HG03354 (cell line): ENCODE results near the gene SPRY2.

ENCODE experiments used
- ATAC-seq: cut with Tn5 transposase; IDR thresholded peaks from one replicate; pipeline ENCODE4 v1.9.1; 2021; ENCODE audit warnings: mild to moderate bottlenecking; ENCODE audit not compliant: unreplicated experiment, poor library complexity, severe bottlenecking

SPRY2 gene

DNA sequence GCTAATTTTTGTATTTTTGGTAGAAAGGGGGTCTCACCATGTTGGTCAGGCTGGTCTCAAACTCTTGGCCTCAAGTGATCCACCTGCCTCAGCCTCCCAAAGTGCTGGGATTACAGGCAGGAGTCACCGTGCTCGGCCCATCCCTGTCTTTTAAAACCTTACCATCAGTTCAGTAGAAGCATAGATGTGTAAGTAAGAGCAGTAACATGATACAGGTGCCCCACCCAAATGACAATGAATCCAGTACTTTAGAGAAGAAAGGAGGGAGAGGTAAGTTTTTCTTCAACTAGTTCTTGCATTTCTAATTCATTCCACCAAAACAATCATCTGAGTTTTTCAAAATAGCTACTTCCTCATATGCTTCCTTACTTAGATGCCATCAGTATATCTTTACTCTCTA is 21.9 kb downstream of the SPRY2 start:
- no peak for ATAC-seq

DNA sequence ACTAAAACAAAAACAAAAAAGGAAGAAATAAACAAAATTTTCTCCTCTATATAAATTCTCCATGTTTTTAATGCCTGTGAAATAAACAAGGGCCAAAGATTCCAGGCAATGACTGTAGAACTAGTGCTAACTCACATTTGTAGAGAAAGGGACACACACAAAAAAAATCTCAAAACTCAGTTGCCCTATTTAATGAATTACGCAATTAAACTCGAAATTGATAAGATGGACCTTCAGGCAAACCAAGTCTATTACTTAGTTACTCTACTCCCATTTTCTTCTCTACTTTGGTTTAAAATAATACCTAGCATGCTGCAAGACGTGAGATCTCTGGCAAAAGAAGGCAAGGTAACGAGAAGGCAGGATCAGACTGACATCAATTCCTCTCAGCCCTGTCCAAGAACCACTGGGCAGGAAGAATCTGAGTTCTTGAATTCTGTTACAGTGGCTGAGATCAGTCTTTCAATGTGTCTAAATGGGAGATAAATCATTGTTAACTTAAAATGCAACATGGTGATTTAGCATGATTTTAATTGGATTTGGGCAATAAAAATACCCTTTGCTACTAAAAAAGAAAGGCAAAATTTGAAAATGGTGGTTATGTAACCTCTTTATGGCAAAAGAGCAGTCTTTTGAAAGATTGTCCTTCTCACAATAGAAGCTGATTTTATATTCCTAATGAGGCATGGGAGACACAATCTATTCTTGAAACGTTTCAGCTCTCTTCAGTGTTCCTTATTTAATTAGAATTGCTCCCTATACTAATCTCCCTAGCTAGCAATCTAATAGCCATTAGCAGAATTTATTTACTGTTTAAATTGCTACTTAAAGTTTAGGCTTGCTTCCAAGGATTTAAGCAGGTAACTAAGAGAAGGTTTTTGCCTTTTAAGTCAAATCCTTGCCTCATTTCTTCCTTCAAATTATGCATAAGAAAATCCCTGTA is 25.9 kb downstream of the SPRY2 start:
- ATAC-seq, result no peak

DNA sequence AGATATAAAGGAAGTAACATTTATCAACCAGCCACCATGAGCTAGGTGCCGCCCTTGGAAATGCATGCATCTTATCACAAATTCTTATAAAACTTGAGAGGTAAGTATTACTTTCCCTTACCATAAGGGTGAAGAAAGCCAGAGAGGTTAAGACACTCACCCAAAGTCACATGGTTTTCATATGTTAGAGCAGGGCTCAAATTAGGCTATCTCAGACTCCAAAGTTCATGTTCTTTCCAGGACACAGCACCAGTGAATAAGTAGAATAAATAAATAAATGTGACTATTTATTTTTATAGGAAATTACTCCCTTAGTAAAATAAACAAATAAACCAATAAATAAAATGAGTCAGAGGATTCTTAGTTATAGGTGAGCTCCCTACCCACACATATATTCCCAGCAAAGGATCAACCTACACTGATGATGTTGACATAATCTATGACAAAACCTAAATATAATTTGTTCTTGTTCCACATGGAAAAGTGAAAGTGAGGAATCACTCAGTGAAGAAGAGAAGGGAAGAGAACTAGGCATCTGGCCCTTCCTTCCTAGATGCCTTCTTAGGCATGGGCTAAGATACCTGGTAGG is 27.2 kb downstream of the SPRY2 start:
- ATAC-seq, result no peak

DNA sequence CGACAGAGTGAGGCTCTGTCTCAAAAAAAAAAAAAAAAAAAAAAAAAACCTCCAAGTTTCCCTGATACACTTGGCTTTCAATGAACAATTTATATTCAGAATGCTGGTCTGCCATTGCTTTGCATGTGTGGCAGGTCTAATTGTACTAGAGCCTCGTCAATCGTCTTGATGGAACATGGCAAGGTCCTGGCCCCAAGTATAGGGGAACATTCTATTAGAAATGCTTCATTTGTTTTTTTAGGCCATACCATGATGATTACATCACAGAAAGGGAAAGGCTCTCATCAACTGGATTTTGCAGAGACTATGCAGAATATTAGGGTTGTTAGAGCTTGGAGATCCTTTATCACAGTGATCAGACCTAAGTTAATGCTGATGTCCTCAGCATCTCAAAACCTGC is 28.0 kb downstream of the SPRY2 start:
- no peak for ATAC-seq

DNA sequence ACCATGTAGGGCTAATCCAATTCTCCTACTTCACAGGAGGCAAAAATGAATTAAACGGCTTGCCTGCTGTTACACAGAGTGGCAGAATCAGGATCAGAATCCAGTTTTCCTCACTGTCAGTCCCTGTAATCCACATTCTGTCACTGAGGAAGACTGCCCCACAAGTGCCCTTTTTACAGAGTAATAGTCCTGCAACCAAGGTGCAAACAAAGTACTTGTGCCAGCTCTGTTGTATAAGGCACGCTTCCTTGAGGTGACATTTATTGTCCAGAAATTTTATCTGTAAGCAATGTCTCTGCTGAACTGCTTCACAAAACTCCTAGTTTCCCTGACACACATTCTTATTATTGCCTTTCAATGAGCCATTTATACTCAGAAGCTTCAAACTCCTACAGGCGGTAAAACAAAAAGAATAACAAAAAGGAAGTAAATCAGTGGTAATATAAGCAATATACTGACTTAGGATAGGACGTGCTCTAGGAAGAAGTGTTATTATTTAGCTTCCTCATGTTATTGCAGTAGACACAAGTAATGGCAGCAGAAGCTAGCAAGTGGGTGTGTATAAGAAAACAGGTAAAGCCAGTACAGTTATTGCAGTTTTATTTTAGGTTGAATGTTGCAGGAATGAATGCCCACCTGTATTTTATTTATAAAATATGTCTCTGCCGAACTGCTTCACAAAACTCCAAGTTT is 28.8 kb downstream of the SPRY2 start:
- no peak for ATAC-seq

DNA sequence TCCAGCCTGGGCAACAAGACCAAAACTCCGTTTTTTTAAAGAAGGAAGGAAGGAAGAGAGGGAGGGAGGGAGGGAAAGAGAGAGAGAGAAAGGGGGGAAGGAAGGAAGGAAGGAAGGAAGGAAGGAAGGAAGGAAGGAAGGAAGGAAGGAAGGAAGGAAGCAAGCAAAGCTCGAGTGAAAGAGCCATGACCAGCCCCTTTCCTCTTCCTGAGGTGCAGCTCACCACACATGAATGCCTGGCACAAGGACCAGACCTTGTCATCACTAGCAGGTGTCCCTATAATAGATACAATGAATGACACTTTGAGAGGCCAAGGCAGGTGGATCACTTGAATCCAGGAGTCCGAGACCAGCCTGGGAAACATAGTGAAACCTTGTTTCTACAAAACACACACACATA is 31.0 kb downstream of the SPRY2 start:
- ATAC-seq, result no peak

DNA sequence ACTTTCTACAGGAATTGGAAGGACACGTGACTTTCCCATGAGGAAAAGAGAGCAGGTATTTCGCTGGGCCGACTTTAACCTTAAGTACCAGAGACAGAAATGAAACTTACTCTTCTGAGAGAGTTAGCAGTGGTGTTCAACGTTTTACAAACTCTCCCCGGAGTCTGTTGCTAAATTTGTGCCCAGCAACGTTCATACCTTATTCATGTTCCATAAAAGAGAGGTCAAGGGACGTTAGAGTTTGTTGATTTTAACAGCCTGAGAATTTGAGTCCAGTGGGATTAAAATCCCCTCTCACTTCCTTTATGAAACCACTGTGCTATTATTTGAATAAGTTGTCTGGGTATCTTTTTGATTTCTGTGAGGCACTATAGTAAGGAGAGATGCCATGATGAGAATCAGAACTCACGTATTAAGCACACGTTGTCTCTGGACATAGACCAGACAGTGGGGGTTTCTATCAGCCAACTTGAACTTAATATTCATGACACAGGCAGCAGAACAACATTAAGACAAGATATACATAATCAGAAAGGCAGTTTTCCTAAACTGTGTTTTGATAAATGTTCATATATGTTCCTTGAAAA is 33.4 kb downstream of the SPRY2 start:
- no peak for ATAC-seq

DNA sequence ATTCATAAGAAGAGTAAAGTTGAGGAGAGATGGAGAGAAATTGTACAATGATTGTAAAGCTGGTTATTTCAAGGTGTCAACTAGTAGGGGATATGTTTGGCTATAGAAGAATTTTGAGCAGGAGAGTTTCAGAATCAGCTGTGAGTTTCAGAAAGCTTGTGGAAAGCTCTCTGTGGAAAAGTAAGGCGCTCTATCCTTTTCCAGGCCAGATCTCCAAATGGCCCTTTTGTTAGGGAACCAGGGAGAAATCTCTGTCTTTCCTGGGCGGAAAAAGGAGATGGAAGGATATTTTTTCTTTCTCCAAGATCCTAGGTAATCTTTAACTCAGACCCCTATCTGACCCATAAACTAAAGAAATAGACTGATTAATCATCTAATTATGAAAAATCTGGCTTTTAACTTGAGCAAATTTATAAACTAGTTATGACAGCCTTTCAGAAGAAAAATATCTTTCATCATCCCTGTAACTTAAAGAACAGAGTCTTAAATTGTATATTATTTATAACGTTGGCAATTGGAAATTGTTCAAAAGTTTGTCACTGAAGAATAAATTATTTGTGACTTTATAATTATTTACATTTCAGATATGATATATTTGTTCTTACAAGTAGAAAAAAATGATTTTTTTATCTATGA is 34.5 kb downstream of the SPRY2 start:
- no peak for ATAC-seq

DNA sequence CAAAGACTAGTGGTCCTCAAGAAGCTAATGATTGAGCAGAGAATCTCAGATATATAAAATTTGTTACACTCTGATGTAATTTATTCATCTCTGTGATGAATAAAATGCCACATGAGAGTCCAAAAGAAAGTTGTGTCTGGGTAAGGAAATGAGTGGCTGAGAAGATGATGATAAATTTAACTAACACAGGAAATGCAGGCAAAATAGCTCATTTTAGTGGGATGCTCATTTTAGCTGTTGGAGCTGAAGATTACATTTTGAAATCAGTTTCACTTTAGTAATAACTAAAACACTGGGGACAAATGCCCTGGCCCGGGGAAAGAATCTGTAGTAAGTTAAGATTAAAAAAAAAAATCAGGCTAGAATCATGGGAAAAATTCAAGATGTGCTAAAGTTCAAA is 35.2 kb downstream of the SPRY2 start:
- no peak for ATAC-seq

DNA sequence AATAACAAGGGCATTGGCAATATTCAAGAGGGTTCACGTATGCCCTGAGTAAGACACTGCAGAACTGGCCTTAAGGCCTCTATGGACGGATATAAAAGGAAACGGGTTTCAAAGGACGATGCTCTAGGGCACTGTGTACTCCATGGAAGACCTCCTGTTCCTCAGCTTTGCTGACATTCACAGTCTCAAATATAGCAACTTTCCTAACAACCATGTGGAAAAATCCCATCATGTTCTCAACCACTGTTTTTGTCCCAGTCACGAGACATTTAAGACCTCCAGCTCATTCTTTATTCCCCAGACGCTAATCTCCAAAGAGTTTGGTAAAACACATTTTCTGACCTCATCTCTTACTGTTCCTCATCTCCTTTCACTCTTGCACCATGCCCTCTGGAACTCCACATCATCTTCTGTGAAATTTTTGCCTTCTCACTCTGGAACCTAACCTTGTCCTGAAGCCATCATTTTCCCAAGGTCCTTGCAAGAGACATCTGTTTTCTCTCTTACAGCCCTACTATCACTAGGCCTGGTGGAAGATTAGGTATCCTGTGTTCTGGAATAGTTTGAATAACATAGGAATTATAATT is 37.6 kb downstream of the SPRY2 start:
- ATAC-seq, result no peak

DNA sequence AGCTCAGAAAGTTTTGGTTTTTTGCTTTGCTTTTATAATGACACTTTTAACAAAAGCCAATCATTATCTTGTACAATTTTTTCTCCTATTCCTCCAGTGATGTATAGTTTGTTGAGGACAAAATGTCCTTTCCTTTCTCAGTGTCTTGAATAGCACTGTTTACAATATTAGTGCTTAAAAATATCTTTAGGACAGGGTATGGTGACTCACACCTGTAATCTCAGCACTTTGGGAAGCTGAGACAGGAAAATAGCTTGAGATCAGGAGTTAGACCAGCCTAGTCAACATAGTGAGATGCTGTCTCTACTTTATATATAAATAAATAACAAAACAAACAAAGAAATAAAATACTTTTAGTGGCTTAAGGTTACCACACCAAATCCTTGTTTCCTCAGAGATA is 41.9 kb downstream of the SPRY2 start:
- ATAC-seq, result no peak

DNA sequence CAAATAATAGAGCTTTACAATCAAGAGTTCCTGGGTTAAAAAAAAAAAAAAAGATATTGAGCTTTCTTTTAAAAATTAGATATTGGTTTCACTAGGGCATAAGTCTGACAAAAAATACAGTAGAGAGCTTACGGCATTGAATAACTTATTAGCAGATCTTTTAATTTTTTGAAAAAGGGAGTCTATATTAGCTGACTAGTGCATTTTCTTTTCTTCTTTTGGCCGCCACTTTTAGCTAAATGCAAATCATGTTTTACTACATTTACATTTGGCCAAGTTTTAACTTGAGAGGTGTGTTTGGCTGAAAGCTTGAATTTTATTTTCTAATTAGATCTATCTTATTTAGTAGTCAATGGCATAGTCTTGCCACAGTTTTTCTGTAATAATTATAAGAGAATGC is 43.4 kb downstream of the SPRY2 start:
- no peak for ATAC-seq

DNA sequence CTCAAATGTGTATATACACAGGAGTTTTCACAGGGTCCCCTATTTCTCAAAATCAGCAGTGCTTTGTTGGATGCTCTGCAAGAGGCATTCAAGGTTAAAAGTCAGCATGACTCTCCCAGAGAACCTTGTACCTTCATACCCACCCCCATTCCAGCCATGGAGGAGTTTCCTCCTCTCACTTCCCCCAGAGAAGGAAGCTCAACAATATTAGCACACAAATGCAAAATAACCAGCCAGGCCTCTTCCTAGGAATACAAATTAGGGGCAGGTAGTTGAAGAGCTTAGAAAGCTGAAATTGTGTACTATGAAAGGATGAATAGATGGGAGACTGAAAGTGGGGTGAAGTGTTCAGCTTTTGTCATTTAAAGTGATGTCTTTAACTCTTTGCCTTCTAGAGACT is 43.8 kb downstream of the SPRY2 start:
- no peak for ATAC-seq

DNA sequence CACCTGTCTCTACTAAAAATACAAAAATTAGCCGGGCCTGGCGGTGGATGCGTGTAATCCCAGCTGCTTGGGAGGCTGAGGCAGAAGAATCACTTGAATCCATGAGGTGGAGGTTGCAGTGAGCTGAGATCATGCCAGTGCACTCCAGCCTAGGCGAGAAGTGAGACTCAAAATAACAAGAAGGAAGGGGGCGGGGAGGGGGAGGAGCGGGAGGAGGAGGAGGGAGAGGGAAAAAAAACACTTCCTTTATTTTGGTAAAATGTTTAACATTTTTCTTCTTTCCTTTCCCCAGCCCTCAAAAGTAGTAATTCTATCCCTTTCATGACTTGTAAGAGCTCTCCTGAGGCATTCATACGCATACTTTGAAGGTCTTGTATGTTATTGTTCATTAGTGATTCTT is 44.3 kb downstream of the SPRY2 start:
- no peak for ATAC-seq

DNA sequence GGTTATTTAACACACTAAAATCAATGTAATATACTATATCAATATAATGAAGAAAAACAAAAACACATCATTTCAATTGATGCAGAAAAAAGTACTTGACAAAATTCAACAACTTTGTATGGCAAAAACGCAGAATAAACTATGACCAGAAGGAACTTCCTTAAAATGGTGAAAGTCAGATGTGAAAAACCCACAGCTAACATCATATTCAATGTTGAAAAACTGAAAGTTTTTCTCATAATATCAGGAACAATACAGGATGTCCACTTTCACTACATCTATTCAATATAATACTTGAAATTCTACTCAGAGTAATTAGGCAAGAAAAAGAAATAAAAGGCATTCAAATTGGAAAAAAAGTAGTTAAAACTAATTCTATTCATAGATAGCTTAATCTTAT is 50.3 kb downstream of the SPRY2 start:
- ATAC-seq, result no peak
